GM21825 (cell line): ENCODE measurements around the gene PCDH18.
"Not testable (repeated sequence)": the region's sequence is repeated elsewhere in the genome, so short reads cannot be mapped to it uniquely, and the experiment has no call there.

Experiments
- ATAC-seq: cut with Tn5 transposase; IDR thresholded peaks from one replicate; pipeline ENCODE4 v1.9.1; 2021; ENCODE audit warnings: mild to moderate bottlenecking, moderate library complexity; ENCODE audit not compliant: unreplicated experiment

PCDH18 gene

DNA sequence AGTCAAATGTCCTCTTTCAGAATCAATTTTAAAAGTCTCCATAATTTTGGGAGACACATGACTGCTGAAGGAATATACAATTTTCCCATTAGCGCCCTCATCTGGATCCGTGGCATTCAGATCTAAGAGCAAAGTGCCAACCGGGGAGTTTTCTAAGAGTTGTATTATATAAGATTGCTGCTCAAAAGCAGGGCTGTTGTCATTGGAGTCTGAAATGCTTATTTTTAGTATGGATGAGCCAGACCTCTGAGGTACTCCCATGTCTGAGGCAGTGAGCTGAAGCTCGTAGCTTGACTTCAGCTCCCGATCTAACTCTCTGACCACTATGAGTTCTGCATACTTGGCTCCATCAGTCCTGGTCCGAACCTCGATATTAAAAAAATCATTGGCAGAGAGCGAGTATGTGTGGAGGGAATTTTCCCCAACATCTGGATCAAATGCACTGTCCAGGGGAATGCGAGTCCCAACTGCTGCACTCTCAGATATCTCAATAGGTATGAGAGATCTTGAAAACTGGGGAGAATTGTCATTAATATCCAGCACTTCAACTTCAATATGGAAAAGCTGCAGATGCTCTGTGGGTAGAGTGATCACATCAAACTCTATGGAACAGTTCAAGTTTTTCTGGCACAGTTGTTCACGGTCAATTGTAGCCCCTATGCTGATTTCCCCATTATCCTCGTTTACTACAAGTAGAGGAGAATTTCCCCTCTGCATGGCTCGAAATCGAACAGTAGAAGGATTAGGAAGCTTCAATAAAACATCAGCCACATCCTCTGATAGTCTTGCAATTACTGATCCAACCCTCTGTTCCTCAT is 917 bp downstream of the PCDH18 start:
- no peak for ATAC-seq

DNA sequence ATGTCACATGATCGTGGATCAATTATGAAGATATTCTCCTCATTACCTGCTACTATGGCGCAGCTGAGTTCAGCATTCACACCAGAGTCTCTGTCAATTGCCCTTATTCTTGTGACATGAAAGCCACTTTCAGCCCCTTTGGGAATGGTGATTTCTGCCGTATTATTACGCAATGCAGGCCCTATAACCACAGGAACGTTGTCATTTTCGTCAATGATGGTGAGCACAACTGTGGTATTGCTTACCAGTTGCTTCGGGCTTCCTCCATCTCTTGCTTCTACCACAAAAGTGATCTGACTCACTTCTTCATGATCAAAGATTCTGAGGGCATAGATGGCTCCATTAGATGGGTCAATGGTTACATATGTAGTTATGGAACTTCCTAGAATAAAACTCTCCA is 2.1 kb downstream of the PCDH18 start:
- no peak for ATAC-seq

DNA sequence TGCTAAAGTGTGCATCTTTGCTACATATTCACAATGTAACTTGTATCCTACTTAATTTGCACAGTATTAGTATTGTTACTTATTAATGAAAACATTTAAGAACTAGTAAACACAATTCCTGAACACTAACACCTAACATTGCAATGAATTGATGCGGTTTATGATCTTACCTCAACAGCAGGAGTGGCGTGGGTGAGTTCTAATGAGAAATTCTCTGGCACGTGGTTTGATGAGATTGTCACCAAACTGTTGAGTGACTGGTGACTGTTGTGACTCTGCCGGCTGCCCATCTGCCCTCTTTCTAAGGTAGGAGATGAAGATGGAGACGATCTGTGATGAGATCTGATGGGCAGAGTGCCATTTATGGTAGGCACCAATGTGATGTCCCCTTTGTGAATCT is 2.9 kb downstream of the PCDH18 start:
- no peak for ATAC-seq

DNA sequence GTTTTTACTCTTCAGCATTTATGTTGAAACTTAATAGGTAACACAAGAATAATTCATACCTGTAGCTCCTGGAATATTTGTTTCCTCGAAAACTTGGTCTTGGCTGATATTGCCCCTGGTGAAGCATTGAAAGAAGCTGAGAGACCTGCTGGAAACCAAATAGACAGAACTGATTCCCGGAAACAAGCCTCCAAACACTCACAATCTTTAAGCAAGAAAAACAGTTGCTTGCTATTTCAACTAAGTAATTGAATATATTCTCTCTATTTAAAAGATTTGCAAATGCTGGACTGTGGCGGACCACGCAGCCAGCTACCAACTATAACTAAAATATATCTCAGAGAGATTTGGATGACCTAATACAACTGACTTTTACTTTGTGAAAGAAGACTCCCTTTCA is 3.6 kb downstream of the PCDH18 start:
- no peak for ATAC-seq

DNA sequence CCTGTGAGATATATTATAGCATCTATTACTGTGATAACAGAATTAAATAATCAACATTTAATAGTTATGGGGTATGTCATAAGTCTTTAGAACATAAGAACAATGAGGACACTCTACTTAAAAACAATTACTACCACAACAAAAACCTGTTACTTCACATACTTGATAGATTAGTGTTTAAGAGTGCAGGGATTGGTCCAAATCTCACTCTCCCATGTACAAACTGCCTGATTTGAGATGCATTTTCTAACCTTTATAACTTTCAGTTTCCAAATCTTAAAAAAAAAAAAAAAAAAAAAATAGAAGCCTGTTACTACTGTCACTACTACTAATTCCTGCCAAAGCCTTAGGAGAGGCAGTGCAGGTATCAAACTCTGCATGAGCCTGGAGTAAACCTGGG is 5.6 kb downstream of the PCDH18 start:
- ATAC-seq = no peak

DNA sequence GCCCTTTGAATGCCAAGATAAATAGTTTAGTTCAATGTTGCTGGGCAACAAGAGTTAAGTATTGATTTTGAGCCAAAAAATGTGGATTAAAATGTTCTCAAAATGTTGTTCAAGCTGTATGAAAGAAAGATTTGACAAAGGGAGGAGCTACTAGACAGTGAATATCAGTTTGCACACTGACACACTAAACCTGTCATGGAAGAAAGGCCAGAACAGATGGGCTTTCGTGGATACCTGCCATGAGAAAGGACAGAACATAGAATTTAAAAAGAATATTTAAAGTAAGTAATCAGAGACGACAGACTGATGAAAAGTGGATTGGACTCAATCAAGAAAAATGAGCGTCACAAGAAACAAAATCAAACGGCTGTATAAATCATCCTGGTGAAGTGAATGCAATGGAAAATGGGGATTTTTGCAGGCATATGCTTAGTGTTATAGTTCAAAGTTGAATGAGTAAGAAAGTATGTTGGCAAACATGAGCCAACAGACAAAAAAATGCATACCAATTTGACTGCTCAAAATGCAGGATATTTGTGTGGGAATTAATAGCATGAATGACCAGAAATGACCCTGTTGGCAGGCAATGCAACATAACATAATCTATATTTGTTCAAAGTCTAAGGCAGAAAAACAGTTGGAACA is 7.4 kb downstream of the PCDH18 start:
- no peak for ATAC-seq

DNA sequence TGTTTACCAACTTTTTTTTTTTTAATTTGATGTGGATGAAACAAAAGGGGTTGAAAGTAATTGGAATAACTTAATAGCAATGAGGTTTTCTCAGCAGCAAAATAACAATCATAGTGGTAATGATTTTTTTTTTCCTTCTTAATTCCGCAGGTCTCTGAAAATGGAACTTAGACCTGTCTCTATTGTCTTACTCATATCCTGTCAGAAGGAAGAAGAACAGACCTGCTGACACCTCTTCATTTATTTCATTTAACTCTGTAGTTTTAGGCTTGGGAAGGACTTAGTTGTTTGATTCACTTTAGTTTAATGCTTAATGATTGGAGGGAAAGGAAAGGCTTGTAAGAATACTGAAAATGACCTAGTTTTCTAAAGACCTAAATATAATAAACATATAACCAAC is 9.0 kb downstream of the PCDH18 start:
- ATAC-seq = no peak

DNA sequence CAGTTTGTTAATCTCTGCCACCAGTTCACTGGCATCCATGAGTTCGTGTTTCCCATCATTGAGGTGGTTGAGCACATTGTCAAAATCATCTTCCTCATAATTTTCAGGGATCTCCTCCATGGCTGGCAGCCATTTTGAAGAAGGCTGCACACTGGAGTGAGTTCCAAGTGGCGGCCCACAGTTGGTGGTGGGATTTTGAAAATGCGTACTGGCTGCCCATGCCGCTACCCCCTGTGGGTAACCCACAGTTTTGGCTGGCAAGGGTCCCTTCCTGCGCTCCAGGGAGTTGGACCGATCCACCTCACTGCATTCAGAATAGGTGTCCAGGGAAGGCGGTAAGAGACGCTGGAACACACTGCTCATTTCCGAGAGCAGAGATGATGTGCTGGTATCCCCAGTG is 11.2 kb downstream of the PCDH18 start:
- no peak for ATAC-seq

DNA sequence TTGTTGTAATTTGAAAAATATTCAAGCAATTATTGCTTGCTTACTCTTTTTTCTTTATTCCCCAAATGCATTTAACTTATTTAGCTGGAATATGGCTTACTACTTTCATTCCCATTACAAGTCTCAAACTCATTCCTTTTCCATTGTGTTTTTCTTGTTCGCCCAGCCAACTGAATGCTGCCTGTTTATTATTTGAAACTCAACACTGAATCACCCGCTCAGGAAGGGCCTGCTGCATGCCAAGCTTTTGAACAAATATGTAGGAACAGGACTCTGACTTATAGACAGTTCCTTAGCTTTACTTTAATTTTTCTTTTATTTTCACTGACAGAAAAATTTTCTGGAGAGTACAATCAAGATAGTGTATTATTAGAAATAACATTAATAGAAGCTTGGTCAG is 12.9 kb downstream of the PCDH18 start:
- no peak for ATAC-seq

DNA sequence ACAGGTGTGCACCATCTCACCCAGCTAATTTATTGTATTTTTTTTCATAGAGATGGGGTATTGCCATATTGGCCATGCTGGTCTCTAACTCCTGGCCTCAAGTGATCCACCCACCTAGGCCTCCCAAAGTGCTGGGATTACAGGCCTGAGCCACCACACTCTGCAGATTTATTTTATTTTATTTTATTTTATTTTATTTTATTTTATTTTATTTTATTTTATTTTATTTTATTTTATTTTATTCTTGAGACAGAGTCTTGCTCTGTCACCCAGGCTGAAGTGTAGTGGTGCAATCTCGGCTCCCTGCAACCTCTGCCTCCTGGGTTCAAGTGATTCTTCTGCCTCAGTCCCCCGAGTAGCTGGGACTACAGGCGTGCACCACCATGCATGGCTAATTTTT is 15.0 kb downstream of the PCDH18 start:
- not testable (repeated sequence) for ATAC-seq

DNA sequence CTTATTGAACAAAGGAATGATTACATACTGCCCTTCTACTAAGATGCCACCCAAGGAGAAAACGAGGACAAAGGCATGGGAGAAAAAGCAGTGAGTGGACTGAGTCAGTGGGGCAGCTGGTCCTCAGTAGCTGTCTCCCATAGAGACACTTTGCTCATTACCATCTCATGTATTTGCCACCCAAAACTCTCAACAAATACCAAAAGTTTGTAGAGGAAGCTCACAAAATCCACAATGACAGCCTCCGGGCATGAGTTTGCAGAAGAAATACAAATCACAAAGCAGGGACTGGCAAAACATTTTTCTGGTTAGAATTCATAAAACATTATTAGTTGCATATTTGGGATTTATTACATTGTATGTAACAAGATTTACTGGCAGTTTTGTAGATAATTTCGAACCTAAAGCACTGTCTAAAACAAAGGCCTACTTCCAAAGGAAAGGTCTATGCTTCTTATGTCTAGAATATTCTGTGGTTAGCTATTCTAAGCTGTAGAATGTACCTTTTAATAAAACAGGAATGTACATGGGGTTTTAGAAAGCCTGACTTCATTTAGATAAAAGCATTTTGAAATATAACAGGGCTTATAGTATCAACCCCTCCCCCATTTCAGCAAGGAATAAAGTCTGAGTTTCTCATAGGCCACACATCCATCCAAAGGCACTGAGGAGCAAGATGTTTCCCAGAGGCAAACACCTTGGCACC is 17.7 kb downstream of the PCDH18 start:
- ATAC-seq = no peak

DNA sequence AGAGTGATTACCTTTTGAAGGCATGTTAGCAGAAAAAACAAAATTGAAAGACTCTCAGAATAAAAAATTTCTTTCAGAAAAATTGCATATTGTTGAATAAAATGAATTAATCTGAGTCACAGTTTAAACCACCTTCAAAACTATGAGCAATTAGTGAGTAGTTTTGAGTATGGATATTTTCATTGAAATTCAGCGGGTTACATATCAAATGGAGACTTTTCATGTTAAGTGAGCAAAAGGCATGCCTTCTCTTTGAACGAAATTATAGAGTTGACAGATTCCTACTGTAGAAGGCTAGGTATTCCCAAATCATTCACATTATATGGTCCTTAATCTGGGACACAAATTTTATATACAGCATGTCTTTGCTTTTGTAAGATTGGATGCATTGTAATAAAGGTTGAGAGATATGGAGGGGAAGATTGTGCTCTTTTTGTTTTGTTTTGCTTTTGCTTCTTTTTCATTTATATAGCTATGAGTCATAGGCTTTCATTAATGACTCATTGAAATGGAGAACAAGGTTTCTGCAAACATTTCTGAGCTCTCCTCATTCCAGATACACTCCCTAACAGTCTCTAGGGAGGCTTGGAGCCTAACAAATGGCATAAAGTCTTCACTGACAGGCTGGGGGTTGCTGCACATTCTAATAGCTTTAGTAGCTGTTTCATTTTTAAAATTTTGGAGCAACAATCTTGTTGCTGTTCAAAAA is 21.6 kb downstream of the PCDH18 start:
- ATAC-seq = no peak

DNA sequence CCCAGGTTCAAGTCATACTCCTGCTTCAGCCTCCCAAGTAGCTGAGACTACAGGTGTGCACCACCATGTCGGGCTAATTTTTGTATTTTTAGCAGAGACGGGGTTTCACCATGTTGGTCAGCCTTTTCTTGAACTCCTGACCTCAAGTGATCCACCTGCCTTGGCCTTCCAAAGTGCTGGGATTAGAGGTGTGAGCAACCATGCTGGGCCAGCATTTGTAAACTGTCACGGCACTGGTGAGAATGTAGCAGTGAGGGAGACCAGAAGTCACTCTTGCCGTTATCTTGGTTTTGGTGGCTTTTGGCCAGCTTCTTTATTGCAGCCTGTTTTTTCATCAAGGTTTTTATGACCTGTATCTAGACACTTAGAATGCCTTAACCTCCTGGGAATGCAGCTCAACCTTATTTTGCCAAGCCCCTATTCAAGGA is 22.4 kb downstream of the PCDH18 start:
- ATAC-seq = no peak

DNA sequence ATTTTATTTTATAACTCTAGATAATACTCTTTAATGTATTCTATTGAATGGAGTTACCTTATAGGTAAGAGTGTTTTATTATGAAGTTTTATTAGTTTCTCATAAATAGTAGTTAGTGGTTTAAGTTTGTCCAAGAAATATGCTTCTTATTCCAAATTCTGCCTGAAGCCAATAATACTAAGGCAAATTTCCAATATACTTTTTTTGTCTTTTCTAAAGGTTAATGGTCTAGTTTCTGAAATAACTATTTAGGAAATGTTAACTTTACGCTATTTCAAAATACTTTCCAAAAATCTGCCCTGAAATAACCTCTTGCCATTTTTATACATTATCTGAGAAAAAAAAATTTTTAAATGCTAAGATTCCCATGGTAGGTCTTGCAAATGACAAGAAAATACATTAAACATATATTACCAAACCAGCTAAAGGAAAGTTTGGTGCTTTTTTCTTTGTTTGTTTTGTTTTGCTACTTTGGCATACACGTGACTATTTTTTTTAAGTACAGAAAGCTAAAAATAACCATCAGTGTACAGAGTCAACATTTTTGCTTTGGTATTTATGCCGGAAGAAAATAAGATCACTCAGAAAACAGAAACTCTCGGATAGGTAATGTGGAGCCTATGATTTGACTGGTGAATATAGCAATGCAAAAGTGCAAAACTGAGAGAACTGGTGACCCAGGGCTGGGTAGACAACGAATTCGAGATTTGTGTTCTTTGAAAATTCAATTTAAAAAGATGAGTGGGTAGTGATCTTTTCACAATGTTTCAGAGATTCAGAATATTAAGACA is 29.8 kb downstream of the PCDH18 start:
- no peak for ATAC-seq

DNA sequence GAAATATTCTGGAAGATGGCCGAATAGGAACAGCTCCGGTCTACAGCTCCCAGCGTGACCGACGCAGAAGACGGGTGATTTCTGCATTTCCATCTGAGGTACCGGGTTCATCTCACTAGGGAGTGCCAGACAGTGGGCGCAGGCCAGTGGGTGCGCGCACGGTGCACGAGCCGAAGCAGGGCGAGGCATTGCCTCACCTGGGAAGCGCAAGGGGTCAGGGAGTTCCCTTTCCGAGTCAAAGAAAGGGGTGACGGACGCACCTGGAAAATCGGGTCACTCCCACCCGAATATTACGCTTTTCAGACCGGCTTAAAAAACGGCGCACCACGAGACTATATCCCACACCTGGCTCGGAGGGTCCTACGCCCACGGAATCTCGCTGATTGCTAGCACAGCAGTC is 36.0 kb downstream of the PCDH18 start:
- not testable (repeated sequence) for ATAC-seq

DNA sequence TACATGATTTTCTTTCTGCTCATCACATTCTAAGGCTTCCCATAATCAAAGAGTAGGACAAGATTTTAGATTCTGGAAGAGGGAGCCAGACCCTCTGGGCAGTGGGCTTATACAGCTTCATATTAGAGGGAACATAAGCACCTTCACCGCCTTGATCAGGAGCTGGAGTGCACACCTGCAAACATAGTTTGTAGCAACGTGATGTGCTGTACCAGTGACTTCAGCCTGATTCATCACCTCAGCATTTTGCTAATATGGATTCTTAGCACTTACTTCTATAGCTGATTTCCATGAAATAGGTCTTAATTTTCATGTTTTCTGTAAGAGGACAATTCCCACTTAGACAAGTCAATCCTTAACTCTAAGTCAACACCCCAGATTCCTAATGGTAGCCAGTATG is 36.7 kb downstream of the PCDH18 start:
- ATAC-seq = no peak

DNA sequence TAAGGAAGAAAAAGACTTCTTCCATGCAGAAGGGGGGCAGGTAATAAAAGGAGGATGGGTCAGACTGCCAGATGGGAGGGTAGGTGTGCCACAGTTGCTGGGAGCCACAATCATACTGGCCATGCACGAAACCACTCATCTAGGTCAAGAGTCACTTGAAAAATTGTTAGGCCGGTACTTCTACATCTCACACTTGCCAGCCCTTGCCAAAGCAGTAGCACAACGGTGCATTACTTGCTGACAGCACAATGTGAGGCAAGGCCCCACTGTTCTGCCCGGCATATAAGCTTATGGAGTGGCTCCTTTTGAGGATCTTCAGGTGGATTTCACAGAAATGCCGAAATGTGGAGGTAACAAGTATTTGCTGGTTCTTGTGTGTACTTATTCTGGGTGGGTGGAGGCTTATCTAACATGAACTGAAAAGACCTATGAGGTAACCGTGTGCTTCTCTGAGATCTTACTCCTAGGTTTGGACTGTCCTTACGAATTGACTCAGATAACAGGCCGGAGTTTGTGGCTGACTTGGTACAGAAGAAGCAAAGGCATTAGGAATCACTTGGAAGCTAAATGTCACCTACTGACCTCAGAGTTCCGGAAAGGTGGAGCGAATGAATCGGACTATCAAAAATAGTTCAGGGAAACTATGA is 48.9 kb downstream of the PCDH18 start:
- ATAC-seq = not testable (repeated sequence)

DNA sequence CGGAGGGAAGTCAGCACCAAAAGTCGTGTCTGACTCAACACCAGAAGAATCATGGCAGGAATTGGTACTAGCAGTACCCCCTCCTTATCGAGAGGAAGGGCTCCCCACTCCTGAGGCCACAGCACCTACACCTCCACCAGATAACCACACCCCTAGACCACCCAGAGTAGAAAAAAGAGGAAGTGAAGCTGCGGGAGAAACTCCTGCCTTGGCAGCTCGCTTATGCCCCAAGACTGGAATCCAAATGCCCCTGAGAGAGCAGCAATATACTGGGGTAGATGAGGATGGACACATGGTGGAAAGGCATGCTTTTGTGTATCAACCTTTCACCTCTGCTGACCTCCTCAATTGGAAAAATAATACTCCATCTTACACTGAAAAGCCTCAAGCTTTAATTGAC is 52.6 kb downstream of the PCDH18 start:
- ATAC-seq = not testable (repeated sequence)

DNA sequence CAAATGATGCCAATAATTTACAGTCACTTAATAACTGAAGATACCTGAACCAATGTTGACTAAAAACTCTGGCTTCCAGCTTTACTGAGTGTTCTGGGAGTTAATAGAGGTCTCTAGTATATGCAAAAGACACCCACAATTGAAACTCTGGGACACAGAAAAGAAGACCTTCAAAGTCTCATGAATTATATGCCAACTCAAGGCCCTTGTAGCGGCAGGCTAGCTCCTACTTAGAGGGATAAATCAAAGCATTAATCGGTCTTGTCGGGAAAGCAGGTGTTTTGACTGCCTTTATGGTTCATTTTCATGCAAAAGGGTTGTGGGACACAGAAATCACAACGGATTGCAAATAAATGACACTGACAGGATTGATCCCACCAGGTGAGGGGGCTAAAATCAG is 55.9 kb downstream of the PCDH18 start:
- no peak for ATAC-seq

DNA sequence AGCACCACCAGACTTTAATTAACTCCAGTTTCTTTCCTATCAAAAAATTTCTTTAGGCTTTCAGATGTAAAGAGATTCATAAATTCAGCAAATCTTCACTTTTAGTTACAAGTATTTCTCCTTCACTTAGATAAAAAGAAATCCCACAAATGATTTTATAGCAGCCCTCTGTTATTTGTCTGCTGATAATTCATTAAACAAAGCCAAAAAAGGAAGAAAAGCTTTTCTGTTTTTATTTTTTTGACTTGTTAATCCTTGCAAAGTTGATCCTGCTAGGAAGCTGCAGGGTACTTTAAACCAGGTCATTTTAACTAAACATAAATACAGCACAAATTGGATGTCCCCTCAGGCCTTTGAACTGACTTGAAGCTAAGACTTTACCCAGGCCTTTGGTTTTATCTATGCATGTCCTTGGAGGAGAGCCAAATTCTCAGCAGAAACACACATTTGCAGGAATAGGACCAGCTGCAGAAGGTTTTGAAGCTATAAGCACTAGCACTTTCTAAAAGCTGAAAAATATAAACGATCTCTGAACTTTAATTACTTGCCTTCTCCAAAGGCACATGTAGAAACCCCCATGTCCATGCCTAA is 57.5 kb downstream of the PCDH18 start:
- no peak for ATAC-seq
